Coronary artery (tissue), 2 donors: ENCODE measurements around the gene SYT7.
A peak's percentile ranks its signal among the peaks of the same experiment; 100 is the strongest.

Source experiments
- DNase-seq: peaks from one replicate; pipeline ENCODE4 v3.0.0-alpha.2; 2017; ENCODE audit warnings: low spot score
- H3K27ac ChIP-seq, 2 donors: fragments of 200-600 bp; sonication (generic); one replicate each; pipeline ENCODE4 v1.5.1; 2016 to 2019
- H3K4me3 ChIP-seq: fragments of 200-600 bp; sonication (generic); 2 replicates; pipeline ENCODE4 v1.5.1; 2016; ENCODE audit warnings: mild to moderate bottlenecking, moderate library complexity
- TF ChIP-seq, protein P1 (sequence below): fragments of 200-600 bp; sonication (generic); IDR thresholded peaks from one replicate; pipeline ENCODE4 v1.5.1; 2019; ENCODE audit warnings: antibody characterized with exemption

The SYT7 gene

DNA sequence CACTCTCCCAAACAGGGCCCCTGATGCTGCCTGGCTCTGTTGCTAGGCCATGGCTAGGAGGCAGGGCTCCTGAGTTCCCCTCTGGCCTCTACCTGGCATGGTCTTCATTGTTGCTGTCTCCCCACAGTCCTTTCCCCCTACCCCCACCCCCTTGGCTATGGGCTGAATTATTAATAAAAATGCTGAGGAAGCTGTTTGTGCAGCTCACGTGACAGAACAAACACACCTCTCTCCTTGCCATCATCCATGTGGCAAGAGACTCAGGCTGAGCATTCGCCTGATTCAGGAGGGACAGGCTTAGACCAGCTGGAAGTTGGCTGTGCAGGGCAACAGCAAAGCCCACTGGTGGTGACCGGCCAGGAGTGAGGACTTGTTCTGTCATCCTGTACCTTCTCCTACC, 4.2 kb upstream of the SYT7 start:
- H3K27ac ChIP-seq = no peak overlapping the region
- TF ChIP-seq, protein P1, sequence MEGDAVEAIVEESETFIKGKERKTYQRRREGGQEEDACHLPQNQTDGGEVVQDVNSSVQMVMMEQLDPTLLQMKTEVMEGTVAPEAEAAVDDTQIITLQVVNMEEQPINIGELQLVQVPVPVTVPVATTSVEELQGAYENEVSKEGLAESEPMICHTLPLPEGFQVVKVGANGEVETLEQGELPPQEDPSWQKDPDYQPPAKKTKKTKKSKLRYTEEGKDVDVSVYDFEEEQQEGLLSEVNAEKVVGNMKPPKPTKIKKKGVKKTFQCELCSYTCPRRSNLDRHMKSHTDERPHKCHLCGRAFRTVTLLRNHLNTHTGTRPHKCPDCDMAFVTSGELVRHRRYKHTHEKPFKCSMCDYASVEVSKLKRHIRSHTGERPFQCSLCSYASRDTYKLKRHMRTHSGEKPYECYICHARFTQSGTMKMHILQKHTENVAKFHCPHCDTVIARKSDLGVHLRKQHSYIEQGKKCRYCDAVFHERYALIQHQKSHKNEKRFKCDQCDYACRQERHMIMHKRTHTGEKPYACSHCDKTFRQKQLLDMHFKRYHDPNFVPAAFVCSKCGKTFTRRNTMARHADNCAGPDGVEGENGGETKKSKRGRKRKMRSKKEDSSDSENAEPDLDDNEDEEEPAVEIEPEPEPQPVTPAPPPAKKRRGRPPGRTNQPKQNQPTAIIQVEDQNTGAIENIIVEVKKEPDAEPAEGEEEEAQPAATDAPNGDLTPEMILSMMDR = no peak
- no peak for DNase-seq
- H3K4me3 ChIP-seq = no peak overlapping the region

DNA sequence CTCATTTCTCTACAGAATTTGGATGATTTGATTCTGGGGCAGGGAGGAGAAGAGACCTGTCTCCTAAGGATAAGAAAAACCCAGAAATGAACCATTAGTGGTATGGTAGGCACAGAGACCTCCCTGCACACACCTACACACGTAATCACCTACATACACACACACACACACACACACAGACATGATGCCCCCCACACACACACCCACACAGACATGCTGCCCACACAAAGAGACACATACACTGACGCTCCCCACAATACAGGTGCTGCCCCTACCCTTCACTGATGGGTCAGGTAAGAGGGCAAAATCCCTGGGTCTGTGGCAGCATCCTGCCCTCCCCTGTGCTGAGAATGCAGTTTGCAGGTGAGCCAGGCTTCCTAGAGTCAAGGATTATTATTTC, 1.1 kb upstream of the SYT7 start:
- TF ChIP-seq, protein P1 = no peak
- Histone ChIP-seq H3K4me3 (no peak overlapping the region), H3K27ac (no peak overlapping the region)
- no peak for DNase-seq

DNA sequence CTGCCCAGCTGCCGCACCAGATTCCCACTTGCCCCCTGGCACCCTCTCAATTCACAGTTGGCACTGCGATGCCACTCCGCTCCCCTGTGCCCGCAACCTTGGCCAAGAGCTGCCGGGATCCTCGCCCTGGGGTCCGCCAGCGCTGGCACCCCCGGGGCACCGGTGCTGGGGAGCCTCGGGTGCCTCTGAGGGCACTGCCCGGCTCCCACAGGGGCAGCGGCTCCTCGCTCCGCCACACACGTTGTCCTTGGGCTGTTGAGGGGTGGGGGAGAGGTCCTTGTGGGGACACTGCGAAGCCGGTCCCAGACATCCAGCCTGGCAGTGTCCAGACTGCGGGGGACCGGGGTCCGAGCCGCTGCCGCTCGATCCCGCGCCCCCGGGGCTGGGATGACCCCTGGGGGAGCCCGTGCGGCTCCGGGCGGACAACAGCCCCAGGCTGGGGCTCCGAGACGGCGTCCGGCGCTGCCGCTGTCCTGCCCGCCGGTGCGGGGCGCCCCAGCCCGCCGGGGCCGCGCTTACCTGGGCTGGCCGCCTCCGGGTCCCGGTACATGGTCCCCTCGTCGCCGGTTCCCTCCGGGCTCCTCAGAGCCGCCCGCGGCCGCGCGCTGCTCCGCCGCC, 496 bp downstream of the SYT7 start:
- no peak for DNase-seq
- TF ChIP-seq, protein P1 = no peak
- peak overlapping the region; percentile 81 for H3K4me3 ChIP-seq
- no peak overlapping the region for H3K27ac ChIP-seq

DNA sequence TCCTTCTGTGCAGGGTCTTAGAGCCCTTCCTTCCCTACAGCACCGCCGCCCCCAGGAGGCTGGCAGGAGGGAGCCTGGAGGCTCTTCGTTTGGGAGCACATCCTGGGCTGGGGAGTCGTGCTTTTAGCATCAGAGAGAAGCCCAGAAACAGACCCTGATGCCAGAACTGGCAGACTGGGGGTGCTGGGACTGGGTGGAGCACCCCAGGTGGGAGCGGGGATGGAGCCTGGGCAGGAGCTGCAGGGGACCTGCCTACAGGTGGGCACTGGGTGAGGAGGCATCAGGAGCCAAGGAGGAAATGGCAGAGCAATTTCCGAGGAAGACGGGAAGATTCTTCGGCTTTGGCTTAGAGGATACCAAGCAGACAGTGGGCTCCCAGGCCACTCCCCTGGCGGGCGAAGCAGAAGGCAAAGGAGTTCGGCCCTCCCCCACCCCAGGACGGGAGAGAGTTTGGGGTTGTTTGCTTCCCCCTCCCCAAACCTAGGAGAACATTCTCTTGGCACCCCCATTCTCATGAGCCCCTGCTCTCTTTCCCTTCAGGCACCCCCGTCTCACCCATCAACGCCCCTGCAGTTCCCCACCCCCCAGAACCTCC, 1.1 kb downstream of the SYT7 start:
- no peak for DNase-seq
- TF ChIP-seq, protein P1 = no peak
- peak overlapping the region; percentile 81 for H3K4me3 ChIP-seq
- no peak overlapping the region for H3K27ac ChIP-seq

DNA sequence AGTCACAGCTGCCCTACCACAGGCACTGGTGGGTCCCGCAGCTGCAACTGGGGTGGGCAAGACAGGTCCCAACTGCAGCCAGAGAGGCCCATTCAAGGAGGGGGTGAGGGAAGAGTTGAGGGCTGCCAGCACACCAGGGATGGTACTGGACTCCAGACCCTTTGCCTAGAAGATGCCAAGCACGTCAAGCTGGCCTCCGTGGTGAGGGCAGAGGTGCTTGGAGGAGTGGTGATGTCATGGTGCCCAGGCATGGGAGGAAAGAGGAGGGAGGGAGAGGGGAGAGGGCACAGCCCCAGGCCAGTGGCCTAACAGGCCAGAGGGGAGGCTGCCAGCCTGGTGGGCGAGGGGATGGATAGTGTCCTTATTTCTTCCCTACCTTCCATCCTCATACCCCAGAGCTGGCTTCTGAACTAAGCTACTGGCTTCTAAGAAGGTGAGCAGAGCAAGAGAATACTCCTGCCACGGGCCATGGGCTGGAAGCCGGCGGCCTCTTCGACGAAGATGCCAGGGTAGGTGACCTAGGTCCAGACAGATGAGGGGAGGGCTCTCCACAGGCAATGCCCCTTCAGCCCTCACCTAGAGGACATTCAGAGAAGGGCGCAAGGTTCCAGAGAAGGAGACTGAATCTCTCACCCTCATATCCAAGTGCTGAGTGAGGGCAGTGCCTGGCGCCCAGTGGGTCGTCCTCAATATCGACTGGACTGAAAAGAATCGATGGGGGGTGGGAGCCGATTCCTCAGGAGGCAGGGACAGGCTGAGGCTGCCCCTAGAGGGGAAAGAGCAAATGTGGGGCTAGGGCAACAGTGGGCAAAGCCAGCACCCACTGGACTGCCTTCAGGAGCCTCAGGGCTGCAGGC, 1.8 kb downstream of the SYT7 start:
- no peak overlapping the region for H3K27ac ChIP-seq
- H3K4me3 ChIP-seq = no peak overlapping the region
- no peak for DNase-seq
- TF ChIP-seq, protein P1 = no peak

DNA sequence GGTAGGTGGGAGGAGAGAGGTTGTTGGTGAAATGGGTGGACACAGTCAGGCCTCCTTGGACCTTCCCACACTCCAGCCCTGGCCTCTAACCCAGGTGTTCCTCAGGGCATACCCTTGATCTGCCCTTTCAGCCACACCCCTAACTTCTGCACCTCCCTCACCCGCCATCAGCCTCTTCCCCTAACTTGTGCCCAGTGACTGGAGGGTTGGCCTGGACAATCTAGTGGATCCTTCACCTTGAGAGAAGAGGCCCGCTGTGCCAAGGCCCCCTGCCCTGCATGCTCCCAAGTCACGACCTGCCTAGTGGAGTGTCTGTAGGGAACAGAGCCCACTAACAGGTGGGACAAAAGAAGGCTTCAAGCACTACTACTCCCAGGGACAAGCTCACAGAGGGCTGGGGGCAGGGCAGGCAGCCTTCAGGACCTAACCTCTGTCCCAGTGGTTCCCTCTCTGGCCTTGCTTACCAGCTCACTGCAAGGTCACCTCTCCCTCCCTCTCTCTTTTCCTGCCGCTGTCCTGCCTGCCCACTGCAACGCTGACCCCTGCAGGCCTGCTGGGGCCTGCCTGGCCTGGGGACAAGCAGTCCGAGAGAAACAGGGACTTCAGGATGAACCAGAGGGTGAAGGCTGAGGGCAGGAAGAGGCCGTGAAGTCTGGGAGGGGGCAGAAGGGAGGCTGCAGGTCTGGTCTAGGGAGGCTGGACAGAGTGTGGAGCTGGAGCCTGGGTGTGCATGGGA, 3.3 kb downstream of the SYT7 start:
- no peak for DNase-seq
- TF ChIP-seq, protein P1 = no peak
- H3K4me3 ChIP-seq = no peak overlapping the region
- H3K27ac ChIP-seq = no peak overlapping the region
